DOHH2 (cell line): ENCODE measurements around the gene ACER3.
"Not testable (repeated sequence)": the region's sequence is repeated elsewhere in the genome, so short reads cannot be mapped to it uniquely, and the experiment has no call there.

Experiments
- EZH2phosphoT487 ChIP-seq: fragments of 200-600 bp; sonication (generic); IDR thresholded peaks from 2 replicates; pipeline ENCODE4 v1.6.1; 2017; ENCODE audit warnings: borderline replicate concordance, mild to moderate bottlenecking, antibody characterized with exemption, low read length, moderate library complexity, mixed read lengths
- TF ChIP-seq, protein P1 (sequence below): fragments of 200-600 bp; sonication (generic); IDR thresholded peaks from one replicate; pipeline ENCODE4 v1.5.1; 2014; ENCODE audit warnings: antibody characterized with exemption, mild to moderate bottlenecking, low read depth, low read length; ENCODE audit not compliant: poor library complexity, severe bottlenecking

DNA sequence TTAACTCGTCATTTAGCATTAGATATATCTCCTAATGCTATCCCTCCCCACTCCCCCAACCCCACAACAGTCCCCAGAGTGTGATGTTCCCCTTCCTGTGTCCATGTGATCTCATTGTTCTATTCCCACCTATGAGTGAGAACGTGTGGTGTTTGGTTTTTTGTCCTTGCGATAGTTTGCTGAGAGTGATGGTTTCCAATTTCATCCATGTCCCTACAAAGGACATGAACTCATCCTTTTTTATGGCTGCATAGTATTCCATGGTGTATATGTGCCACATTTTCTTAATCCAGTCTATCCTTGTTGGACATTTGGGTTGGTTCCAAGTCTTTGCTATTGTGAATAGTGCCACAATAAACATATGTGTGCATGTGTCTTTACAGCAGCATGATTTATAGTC is 34.2 kb upstream of the ACER3 start:
- TF ChIP-seq EZH2phosphoT487, result not testable (repeated sequence)
- TF ChIP-seq, protein P1, sequence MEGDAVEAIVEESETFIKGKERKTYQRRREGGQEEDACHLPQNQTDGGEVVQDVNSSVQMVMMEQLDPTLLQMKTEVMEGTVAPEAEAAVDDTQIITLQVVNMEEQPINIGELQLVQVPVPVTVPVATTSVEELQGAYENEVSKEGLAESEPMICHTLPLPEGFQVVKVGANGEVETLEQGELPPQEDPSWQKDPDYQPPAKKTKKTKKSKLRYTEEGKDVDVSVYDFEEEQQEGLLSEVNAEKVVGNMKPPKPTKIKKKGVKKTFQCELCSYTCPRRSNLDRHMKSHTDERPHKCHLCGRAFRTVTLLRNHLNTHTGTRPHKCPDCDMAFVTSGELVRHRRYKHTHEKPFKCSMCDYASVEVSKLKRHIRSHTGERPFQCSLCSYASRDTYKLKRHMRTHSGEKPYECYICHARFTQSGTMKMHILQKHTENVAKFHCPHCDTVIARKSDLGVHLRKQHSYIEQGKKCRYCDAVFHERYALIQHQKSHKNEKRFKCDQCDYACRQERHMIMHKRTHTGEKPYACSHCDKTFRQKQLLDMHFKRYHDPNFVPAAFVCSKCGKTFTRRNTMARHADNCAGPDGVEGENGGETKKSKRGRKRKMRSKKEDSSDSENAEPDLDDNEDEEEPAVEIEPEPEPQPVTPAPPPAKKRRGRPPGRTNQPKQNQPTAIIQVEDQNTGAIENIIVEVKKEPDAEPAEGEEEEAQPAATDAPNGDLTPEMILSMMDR, result not testable (repeated sequence)
